WTC11 (cell line): ENCODE results near the gene ALG14. TPM values are rescaled to one million over a fixed set of nuclear protein-coding genes. Genes with fewer than 3 reads are reported as not detected.

ENCODE experiments used
- ATAC-seq: fragments of 200-7000 bp; cut with Tn5 transposase; 2 replicates; pipeline ENCODE4 v1.10.0; 2021; ENCODE audit warnings: mild to moderate bottlenecking, moderate library complexity
- CTCF ChIA-PET: fragments of 300-600 bp; sonication (Branson Sonifier 250); formaldehyde crosslinking; loops from one replicate; lab custom pipeline; 2021; ENCODE audit warnings: antibody characterized with exemption; lab: Charles Lee
- POLR2A ChIA-PET: fragments of 350-600 bp; sonication (Branson Sonifier 250); formaldehyde crosslinking; loops from one replicate; lab custom pipeline; 2021; ENCODE audit warnings: antibody characterized with exemption; lab: Charles Lee
- DNase-seq: peaks from one replicate; pipeline ENCODE4 v3.0.0; 2021; ENCODE audit warnings: low spot score
- H3K27ac Mint-ChIP-seq: 2 replicates; pipeline ENCODE4 v1.8.0; 2021; ENCODE audit warnings: mixed read lengths
- H3K27me3 Mint-ChIP-seq: 2 replicates; pipeline ENCODE4 v1.8.0; 2021; ENCODE audit warnings: low read depth, mild to moderate bottlenecking, moderate library complexity, mixed read lengths
- H3K36me3 Mint-ChIP-seq: 2 replicates; pipeline ENCODE4 v1.8.0; 2021; ENCODE audit warnings: mixed read lengths
- H3K4me1 Mint-ChIP-seq: 2 replicates; pipeline ENCODE4 v1.8.0; 2022; ENCODE audit warnings: mixed read lengths
- H3K4me3 Mint-ChIP-seq: 2 replicates; pipeline ENCODE4 v1.8.0; 2021; ENCODE audit warnings: mild to moderate bottlenecking, moderate library complexity, mixed read lengths
- H3K9me3 Mint-ChIP-seq: 2 replicates; pipeline ENCODE4 v1.8.0; 2021; ENCODE audit warnings: mixed read lengths
- CBFB ChIP-seq: sonication (generic); formaldehyde crosslinking; IDR thresholded peaks from 2 replicates; pipeline ENCODE4 v1.8.1; 2022; ENCODE audit warnings: mild to moderate bottlenecking, low read depth, missing genetic modification reagents
- FOXJ3 ChIP-seq: sonication (generic); formaldehyde crosslinking; IDR thresholded peaks from 2 replicates; pipeline ENCODE4 v1.9.0; 2021; ENCODE audit warnings: missing genetic modification reagents, mild to moderate bottlenecking, borderline replicate concordance
- FOXK1 ChIP-seq: sonication (generic); formaldehyde crosslinking; IDR thresholded peaks from 2 replicates; pipeline ENCODE4 v1.8.0; 2022; ENCODE audit warnings: mild to moderate bottlenecking, moderate library complexity, missing genetic modification reagents
- GTF2I ChIP-seq: fragments of 250-450 bp; sonication (Bioruptor Pico); conservative IDR thresholded peaks from 2 replicates; pipeline ENCODE4 v1.4.0; 2021; ENCODE audit warnings: mild to moderate bottlenecking
- JAZF1 ChIP-seq: fragments of 250-450 bp; sonication (Bioruptor Pico); IDR thresholded peaks from 2 replicates; pipeline ENCODE4 v1.9.0; 2021; ENCODE audit warnings: moderate library complexity, mild to moderate bottlenecking, inconsistent platforms
- JUN ChIP-seq: sonication (generic); formaldehyde crosslinking; IDR thresholded peaks from 2 replicates; pipeline ENCODE4 v1.8.0; 2023; ENCODE audit warnings: mild to moderate bottlenecking, missing genetic modification reagents
- NFYB ChIP-seq: sonication (generic); formaldehyde crosslinking; conservative IDR thresholded peaks from 2 replicates; pipeline ENCODE4 v1.8.0; 2022; ENCODE audit warnings: low read depth, missing genetic modification reagents
- NR2C2 ChIP-seq: sonication (generic); formaldehyde crosslinking; IDR thresholded peaks from 2 replicates; pipeline ENCODE4 v1.8.0; 2022; ENCODE audit warnings: mild to moderate bottlenecking, missing genetic modification reagents
- RELA ChIP-seq: sonication (generic); formaldehyde crosslinking; IDR thresholded peaks from 2 replicates; pipeline ENCODE4 v1.8.1; 2022; ENCODE audit warnings: missing genetic modification reagents, mild to moderate bottlenecking, borderline replicate concordance
- TP53 ChIP-seq: sonication (generic); formaldehyde crosslinking; IDR thresholded peaks from 2 replicates; pipeline ENCODE4 v1.8.1; 2023; ENCODE audit warnings: mild to moderate bottlenecking, missing genetic modification reagents
- ZNF232 ChIP-seq: sonication (generic); formaldehyde crosslinking; IDR thresholded peaks from 2 replicates; pipeline ENCODE4 v1.8.0; 2022; ENCODE audit warnings: mild to moderate bottlenecking, missing genetic modification reagents
- ZNF263 ChIP-seq: sonication (generic); formaldehyde crosslinking; IDR thresholded peaks from 2 replicates; pipeline ENCODE4 v1.8.1; 2022; ENCODE audit warnings: low read depth, mild to moderate bottlenecking, moderate library complexity, missing genetic modification reagents
- ZNF423 ChIP-seq: fragments of 250-450 bp; sonication (Bioruptor Pico); IDR thresholded peaks from 2 replicates; pipeline ENCODE4 v2.1.2; 2022; ENCODE audit warnings: mild to moderate bottlenecking, moderate library complexity
- total RNA-seq: library from RNA; stranded (reverse); gene quantifications from 3 replicates; pipeline ENCODE4 v1.2.3, GENCODE V29; 2021
- TF ChIP-seq, protein P1 (sequence below): sonication (generic); formaldehyde crosslinking; IDR thresholded peaks from 2 replicates; pipeline ENCODE4 v1.8.0; 2023; ENCODE audit warnings: missing genetic modification reagents, mild to moderate bottlenecking, borderline replicate concordance
- TF ChIP-seq, protein P2 (sequence below): sonication (generic); formaldehyde crosslinking; IDR thresholded peaks from 2 replicates; pipeline ENCODE4 v1.8.0; 2022; ENCODE audit warnings: mild to moderate bottlenecking, missing genetic modification reagents
- TF ChIP-seq, protein P3 (sequence below): fragments of 250-450 bp; sonication (Bioruptor Pico); IDR thresholded peaks from 2 replicates; pipeline ENCODE4 v1.8.0; 2021; ENCODE audit warnings: mild to moderate bottlenecking
- TF ChIP-seq, protein P4 (sequence below): fragments of 250-450 bp; sonication (Bioruptor Pico); IDR thresholded peaks from 2 replicates; pipeline ENCODE4 v1.9.0; 2021; ENCODE audit warnings: mild to moderate bottlenecking, borderline replicate concordance
- TF ChIP-seq, protein P5 (sequence below): fragments of 250-450 bp; sonication (Bioruptor Pico); IDR thresholded peaks from 2 replicates; pipeline ENCODE4 v1.9.0; 2021; ENCODE audit warnings: mild to moderate bottlenecking

Gene ALG14
- total RNA-seq, 1 experiment from 2014 or later, result 2.3 TPM

DNA sequence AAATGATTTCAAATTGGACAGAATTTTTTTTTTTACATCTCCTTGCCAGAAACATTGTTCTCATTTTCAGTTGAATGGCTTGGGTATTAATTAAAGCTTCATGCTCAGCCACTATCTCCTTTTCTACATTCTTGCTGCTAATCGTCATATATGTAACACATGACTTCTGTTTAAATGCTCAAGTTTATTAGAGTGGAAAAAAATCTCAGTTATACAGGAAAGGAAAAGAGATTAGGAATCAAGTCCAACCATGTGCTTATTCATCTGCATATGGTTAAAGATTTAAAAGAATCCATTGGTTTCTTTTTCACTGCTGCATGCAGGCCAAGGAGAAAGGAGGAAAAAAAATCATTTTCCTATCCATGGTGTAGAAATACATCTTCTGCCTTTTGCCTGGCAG is 98.5 kb downstream of the ALG14 start:
- ChIA-PET POLR2A (interaction anchor here (0.5 kb wide), 1 partner anchor 9 kb away, joined by 3 read pairs; no protein-coding TSS in a partner anchor), CTCF (no interaction called here)
- ATAC-seq, result no peak
- no peaks in the 10 kb centered on the region for H3K36me3 Mint-ChIP-seq
- DNase-seq, result no peak
- TF ChIP-seq ZNF232 (CRISPR knock-in tag) (no peak), ZNF263 (CRISPR knock-in tag) (no peak)
- TF ChIP-seq, all 79 proteins: peak for 0
- H3K9me3 Mint-ChIP-seq, result peaks cover 4% of the 10 kb centered on the region; the same call in 1 of the 2 replicates
- no peak overlapping the region for H3K4me3 Mint-ChIP-seq
- H3K27me3 Mint-ChIP-seq, result no peaks in the 10 kb centered on the region
- H3K27ac Mint-ChIP-seq, result no peak overlapping the region
- H3K4me1 Mint-ChIP-seq, result peaks cover 17% of the 10 kb centered on the region

DNA sequence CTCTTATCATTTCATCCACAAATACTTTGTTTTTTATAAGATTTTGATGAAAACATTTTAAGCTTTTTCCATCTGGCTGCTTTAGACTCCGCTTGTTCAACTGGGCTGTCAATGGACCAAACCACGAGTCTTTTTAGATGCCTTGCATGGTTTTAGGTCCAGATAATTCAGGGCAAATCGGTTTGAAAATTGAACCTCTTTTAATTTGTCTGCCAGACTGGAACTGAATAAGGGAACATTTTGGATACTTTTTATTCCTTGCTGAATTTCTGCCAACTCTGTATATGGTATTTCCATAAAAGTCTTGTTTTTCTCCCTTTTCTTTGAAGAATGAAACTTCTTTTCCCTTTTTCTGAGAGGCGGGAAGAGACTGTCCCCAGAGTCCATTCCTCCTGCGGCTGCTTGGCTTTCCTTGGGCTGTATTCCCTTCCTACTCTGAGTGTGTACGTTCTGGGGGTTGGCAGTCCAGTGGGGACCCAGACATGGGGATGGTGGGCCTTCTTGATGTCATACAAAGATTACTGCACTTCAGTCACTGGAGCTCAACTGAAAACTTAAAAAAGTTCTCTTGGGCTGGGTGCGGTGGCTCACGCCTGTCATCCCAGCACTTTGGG is 99.3 kb downstream of the ALG14 start:
- DNase-seq, result no peak
- peaks cover 17% of the 10 kb centered on the region for H3K4me1 Mint-ChIP-seq
- H3K4me3 Mint-ChIP-seq, result no peak overlapping the region
- peaks cover 4% of the 10 kb centered on the region; the same call in 1 of the 2 replicates for H3K9me3 Mint-ChIP-seq
- CTCF ChIA-PET, result no interaction called here
- H3K27ac Mint-ChIP-seq, result no peak overlapping the region
- TF ChIP-seq FOXJ3 (CRISPR knock-in tag), result no peak
- TF ChIP-seq NFYB (CRISPR knock-in tag), result no peak
- no peak for TF ChIP-seq JAZF1 (CRISPR knock-in tag)
- TF ChIP-seq TP53 (CRISPR knock-in tag), result no peak
- no peak for TF ChIP-seq NR2C2 (CRISPR knock-in tag)
- no peak for TF ChIP-seq GTF2I (CRISPR knock-in tag)
- TF ChIP-seq, protein P1, sequence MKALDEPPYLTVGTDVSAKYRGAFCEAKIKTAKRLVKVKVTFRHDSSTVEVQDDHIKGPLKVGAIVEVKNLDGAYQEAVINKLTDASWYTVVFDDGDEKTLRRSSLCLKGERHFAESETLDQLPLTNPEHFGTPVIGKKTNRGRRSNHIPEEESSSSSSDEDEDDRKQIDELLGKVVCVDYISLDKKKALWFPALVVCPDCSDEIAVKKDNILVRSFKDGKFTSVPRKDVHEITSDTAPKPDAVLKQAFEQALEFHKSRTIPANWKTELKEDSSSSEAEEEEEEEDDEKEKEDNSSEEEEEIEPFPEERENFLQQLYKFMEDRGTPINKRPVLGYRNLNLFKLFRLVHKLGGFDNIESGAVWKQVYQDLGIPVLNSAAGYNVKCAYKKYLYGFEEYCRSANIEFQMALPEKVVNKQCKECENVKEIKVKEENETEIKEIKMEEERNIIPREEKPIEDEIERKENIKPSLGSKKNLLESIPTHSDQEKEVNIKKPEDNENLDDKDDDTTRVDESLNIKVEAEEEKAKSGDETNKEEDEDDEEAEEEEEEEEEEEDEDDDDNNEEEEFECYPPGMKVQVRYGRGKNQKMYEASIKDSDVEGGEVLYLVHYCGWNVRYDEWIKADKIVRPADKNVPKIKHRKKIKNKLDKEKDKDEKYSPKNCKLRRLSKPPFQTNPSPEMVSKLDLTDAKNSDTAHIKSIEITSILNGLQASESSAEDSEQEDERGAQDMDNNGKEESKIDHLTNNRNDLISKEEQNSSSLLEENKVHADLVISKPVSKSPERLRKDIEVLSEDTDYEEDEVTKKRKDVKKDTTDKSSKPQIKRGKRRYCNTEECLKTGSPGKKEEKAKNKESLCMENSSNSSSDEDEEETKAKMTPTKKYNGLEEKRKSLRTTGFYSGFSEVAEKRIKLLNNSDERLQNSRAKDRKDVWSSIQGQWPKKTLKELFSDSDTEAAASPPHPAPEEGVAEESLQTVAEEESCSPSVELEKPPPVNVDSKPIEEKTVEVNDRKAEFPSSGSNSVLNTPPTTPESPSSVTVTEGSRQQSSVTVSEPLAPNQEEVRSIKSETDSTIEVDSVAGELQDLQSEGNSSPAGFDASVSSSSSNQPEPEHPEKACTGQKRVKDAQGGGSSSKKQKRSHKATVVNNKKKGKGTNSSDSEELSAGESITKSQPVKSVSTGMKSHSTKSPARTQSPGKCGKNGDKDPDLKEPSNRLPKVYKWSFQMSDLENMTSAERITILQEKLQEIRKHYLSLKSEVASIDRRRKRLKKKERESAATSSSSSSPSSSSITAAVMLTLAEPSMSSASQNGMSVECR (CRISPR knock-in tag), result no peak
- no peak for TF ChIP-seq JUN (CRISPR knock-in tag)
- no peak for TF ChIP-seq ZNF263 (CRISPR knock-in tag)
- TF ChIP-seq FOXK1, result no peak
- no peak for TF ChIP-seq RELA (CRISPR knock-in tag)
- TF ChIP-seq, protein P2, sequence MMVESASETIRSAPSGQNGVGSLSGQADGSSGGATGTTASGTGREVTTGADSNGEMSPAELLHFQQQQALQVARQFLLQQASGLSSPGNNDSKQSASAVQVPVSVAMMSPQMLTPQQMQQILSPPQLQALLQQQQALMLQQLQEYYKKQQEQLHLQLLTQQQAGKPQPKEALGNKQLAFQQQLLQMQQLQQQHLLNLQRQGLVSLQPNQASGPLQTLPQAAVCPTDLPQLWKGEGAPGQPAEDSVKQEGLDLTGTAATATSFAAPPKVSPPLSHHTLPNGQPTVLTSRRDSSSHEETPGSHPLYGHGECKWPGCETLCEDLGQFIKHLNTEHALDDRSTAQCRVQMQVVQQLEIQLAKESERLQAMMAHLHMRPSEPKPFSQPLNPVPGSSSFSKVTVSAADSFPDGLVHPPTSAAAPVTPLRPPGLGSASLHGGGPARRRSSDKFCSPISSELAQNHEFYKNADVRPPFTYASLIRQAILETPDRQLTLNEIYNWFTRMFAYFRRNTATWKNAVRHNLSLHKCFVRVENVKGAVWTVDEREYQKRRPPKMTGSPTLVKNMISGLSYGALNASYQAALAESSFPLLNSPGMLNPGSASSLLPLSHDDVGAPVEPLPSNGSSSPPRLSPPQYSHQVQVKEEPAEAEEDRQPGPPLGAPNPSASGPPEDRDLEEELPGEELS, result no peak
- TF ChIP-seq, protein P3, sequence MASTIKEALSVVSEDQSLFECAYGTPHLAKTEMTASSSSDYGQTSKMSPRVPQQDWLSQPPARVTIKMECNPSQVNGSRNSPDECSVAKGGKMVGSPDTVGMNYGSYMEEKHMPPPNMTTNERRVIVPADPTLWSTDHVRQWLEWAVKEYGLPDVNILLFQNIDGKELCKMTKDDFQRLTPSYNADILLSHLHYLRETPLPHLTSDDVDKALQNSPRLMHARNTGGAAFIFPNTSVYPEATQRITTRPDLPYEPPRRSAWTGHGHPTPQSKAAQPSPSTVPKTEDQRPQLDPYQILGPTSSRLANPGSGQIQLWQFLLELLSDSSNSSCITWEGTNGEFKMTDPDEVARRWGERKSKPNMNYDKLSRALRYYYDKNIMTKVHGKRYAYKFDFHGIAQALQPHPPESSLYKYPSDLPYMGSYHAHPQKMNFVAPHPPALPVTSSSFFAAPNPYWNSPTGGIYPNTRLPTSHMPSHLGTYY (CRISPR knock-in tag), result no peak
- TF ChIP-seq, protein P4, sequence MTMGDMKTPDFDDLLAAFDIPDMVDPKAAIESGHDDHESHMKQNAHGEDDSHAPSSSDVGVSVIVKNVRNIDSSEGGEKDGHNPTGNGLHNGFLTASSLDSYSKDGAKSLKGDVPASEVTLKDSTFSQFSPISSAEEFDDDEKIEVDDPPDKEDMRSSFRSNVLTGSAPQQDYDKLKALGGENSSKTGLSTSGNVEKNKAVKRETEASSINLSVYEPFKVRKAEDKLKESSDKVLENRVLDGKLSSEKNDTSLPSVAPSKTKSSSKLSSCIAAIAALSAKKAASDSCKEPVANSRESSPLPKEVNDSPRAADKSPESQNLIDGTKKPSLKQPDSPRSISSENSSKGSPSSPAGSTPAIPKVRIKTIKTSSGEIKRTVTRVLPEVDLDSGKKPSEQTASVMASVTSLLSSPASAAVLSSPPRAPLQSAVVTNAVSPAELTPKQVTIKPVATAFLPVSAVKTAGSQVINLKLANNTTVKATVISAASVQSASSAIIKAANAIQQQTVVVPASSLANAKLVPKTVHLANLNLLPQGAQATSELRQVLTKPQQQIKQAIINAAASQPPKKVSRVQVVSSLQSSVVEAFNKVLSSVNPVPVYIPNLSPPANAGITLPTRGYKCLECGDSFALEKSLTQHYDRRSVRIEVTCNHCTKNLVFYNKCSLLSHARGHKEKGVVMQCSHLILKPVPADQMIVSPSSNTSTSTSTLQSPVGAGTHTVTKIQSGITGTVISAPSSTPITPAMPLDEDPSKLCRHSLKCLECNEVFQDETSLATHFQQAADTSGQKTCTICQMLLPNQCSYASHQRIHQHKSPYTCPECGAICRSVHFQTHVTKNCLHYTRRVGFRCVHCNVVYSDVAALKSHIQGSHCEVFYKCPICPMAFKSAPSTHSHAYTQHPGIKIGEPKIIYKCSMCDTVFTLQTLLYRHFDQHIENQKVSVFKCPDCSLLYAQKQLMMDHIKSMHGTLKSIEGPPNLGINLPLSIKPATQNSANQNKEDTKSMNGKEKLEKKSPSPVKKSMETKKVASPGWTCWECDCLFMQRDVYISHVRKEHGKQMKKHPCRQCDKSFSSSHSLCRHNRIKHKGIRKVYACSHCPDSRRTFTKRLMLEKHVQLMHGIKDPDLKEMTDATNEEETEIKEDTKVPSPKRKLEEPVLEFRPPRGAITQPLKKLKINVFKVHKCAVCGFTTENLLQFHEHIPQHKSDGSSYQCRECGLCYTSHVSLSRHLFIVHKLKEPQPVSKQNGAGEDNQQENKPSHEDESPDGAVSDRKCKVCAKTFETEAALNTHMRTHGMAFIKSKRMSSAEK, result no peak
- no peak for TF ChIP-seq CBFB (CRISPR knock-in tag)
- TF ChIP-seq ZNF423 (CRISPR knock-in tag), result no peak
- TF ChIP-seq, protein P5, sequence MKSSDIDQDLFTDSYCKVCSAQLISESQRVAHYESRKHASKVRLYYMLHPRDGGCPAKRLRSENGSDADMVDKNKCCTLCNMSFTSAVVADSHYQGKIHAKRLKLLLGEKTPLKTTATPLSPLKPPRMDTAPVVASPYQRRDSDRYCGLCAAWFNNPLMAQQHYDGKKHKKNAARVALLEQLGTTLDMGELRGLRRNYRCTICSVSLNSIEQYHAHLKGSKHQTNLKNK (CRISPR knock-in tag), result no peak
- POLR2A ChIA-PET, result interaction anchor here (0.5 kb wide), 1 partner anchor 9 kb away, joined by 3 read pairs; no protein-coding TSS in a partner anchor
- H3K36me3 Mint-ChIP-seq, result no peaks in the 10 kb centered on the region
- H3K27me3 Mint-ChIP-seq, result no peaks in the 10 kb centered on the region
- ATAC-seq, result no peak
